LNCaP clone FGC (cell line): ENCODE data around the gene DIS3L2.
"Not testable (repeated sequence)": the region's sequence is repeated elsewhere in the genome, so short reads cannot be mapped to it uniquely, and the experiment has no call there.

Experiments
- DNase-seq: peaks from one replicate; pipeline ENCODE4 v3.0.0-alpha.2; 2011; ENCODE audit warnings: low read depth
- H3K4me3 ChIP-seq: 2 replicates; pipeline ENCODE4 v1.5.1; 2011; ENCODE audit warnings: mild to moderate bottlenecking, low read depth, low read length, control low read depth
- TF ChIP-seq, protein P1 (sequence below): IDR thresholded peaks from 2 replicates; pipeline ENCODE4 v1.5.1; 2012; ENCODE audit warnings: mild to moderate bottlenecking; ENCODE audit not compliant: control insufficient read depth, insufficient read depth; ENCODE audit errors: extremely low read depth

DIS3L2 gene

DNA sequence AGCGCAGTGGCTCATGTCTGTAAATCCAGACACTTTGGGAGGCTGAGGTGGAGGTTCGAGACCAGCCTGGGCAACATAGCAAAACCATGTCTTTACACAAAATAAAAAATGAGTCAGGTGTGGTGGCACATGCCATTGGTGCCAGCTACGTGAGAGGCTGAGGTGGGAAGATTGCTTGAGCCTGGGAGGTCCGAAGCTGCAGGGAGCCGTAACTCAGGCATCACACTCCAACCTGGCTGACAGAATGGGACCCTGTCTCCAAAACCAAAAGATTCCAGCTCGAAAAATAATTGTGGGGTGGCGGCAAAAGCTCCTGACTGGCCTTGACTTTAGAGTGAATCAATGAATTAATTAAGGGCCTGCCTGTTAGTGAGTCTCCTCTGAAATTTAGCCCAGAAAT lies 415.8 kb downstream of the DIS3L2 start:
- TF ChIP-seq, protein P1, sequence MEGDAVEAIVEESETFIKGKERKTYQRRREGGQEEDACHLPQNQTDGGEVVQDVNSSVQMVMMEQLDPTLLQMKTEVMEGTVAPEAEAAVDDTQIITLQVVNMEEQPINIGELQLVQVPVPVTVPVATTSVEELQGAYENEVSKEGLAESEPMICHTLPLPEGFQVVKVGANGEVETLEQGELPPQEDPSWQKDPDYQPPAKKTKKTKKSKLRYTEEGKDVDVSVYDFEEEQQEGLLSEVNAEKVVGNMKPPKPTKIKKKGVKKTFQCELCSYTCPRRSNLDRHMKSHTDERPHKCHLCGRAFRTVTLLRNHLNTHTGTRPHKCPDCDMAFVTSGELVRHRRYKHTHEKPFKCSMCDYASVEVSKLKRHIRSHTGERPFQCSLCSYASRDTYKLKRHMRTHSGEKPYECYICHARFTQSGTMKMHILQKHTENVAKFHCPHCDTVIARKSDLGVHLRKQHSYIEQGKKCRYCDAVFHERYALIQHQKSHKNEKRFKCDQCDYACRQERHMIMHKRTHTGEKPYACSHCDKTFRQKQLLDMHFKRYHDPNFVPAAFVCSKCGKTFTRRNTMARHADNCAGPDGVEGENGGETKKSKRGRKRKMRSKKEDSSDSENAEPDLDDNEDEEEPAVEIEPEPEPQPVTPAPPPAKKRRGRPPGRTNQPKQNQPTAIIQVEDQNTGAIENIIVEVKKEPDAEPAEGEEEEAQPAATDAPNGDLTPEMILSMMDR = no peak
- no peak overlapping the region for H3K4me3 ChIP-seq
- DNase-seq = no peak

DNA sequence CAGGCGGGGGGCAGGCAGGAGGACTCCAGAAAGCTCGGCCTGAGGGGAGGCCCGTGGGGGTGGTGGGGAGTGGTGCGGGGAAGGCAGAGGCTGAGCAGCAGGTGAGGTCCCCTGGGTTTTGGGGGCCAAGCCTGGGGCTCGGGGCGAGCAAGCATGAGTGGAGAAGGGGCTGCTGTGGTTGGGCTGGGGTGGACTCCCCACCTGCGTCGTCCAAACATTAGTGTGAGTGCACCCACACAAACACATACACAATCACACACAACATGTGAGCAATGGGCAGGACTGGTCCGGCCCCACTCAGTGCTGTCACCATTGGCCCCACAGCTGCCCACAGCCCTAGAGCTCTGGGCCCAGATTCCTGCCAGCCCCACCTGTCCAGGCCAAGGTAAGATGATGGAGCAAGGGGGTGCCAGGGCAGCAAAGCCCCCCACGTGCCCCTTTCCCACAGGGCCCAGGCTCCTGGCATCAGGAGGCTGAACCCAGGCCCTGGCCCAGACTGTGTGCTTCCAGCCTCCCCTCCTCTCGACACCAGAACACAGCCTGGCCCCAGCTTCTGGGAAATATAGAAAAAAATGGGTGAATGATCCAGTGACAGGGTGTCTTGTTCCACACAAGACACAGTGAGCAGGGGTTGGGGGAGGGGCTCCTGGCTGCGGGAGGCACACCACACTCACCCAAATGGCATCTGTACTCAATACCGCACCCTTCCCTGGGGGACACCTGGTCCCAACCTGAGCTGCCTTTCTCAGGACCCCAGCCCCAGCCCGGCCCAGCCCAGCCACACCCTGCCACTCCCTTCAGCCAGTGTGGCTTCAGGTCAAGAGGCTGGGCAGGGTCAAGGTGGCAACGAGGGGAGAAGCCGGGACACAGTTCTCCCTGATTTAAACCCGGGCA lies 416.6 kb downstream of the DIS3L2 start:
- no peak overlapping the region for H3K4me3 ChIP-seq
- TF ChIP-seq, protein P1 = no peak
- no peak for DNase-seq

DNA sequence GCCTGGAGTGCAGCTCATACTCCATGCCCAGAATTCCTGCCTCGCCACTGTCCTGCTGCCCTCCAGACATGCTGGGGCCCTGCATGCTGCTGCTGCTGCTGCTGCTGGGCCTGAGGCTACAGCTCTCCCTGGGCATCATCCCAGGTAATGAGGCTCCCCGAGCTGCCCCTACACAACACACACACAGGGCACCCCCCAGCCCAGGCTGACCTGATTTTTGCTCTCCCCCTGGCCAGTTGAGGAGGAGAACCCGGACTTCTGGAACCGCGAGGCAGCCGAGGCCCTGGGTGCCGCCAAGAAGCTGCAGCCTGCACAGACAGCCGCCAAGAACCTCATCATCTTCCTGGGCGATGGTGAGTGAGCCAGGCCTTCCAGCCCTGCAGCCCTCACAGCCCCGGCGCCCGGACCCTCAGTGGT lies 417.2 kb downstream of the DIS3L2 start, which contains the start of gene ALPP:
ALPP (plus strand) TSS at position 17 of the 417 bp plus-strand sequence; CDS start at position 69, 52 bp downstream.
- H3K4me3 ChIP-seq, DNase-seq: not testable (repeated sequence)

DNA sequence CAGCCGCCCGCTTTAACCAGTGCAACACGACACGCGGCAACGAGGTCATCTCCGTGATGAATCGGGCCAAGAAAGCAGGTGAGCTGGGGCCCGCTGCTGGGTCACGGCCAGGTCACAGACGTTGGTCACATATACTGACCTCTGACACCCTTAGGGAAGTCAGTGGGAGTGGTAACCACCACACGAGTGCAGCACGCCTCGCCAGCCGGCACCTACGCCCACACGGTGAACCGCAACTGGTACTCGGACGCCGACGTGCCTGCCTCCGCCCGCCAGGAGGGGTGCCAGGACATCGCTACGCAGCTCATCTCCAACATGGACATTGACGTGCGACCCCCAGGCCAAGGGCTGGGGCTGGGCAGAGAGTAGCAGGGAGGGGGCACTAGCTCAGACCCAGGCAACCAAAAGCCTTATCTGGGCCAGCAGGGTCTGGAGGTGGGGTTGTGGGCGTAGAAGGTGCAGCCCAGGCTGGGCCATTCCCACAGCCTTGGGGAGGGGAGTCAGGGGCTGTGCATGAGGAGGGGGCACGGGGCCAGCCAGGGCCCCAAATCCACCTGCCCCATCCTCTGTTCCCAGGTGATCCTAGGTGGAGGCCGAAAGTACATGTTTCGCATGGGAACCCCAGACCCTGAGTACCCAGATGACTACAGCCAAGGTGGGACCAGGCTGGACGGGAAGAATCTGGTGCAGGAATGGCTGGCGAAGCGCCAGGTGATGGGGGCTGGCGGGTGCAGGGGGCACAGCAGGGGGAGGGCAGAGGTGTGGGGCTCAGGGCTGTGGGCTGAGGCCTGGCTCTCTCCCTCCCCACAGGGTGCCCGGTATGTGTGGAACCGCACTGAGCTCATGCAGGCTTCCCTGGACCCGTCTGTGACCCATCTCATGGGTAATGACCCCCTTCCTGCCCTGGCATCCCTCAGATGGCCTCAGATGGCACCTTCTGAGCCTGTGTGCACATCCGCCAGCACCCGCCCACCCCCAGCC lies 418.4 kb downstream of the DIS3L2 start:
- not testable (repeated sequence) for DNase-seq

DNA sequence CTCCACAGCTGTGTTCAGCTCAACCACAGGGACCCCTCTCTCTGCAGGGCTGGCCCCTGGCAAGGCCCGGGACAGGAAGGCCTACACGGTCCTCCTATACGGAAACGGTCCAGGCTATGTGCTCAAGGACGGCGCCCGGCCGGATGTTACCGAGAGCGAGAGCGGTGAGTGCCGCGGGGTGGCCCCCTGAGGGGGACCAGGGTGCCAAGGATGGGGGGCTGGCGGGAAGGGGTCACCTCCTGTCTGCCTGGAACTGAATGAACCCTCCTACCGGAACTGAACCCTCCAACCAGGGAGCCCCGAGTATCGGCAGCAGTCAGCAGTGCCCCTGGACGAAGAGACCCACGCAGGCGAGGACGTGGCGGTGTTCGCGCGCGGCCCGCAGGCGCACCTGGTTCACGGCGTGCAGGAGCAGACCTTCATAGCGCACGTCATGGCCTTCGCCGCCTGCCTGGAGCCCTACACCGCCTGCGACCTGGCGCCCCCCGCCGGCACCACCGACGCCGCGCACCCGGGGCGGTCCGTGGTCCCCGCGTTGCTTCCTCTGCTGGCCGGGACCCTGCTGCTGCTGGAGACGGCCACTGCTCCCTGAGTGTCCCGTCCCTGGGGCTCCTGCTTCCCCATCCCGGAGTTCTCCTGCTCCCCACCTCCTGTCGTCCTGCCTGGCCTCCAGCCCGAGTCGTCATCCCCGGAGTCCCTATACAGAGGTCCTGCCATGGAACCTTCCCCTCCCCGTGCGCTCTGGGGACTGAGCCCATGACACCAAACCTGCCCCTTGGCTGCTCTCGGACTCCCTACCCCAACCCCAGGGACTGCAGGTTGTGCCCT lies 419.9 kb downstream of the DIS3L2 start:
- DNase-seq, H3K4me3 ChIP-seq: not testable (repeated sequence)

More for the DNA sequence above, 418.4 kb downstream of the DIS3L2 start:
- H3K4me3 ChIP-seq = not testable (repeated sequence)

DNA sequence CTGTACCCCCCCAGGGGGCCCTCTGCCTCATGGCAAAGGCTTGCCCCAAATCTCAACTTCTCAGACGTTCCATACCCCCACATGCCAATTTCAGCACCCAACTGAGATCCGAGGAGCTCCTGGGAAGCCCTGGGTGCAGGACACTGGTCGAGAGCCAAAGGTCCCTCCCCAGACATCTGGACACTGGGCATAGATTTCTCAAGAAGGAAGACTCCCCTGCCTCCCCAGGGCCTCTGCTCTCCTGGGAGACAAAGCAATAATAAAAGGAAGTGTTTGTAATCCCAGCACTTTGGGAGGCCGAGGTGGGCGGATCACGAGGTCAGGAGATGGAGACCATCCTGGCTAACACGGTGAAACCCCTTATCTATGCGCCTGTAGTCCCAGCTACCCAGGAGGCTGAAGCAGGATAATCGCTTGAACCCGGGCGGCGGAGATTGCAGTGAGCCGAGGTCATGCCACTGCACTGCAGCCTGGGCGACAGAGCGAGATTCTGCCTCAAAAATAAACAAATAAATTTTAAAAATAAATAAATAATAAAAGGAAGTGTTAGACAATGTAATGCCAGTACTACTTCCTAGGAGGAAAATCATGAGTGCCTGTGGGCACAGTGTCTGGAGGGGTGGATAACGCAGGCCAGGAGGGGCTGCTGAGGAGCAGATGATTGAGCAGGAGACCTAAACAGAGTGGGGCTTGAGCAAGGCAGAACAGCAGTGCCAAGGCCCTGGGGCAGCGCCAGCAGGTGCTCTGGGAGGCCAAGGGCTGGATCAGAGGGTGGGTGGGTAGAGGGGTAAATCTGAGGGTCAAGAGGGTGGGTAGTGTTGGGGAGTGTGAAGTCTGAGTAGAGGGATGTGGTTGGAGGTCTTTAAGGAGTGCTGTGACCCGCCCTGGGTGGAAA lies 421.1 kb downstream of the DIS3L2 start:
- DNase-seq = no peak
- H3K4me3 ChIP-seq = no peak overlapping the region
- TF ChIP-seq, protein P1 = no peak

DNA sequence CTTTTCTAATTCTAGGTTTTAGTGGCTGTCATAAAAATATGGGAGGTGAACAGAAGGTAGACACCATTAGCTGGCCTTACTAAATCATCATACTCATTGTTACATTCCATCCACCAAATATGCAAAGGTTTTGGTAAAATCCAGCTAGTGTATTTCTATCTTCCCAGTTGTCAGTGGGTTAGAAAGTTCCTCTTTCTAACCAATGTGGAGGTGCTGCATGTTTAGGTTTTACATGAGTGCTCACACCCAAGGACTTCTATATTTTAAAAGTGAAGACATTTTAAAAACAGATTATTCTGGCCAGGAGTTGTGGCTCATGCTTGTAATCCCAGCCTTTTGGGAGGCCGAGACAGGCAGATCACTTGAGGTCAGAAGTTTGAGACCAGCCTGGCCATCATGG lies 423.0 kb downstream of the DIS3L2 start:
- H3K4me3 ChIP-seq = no peak overlapping the region
- TF ChIP-seq, protein P1 = no peak
- DNase-seq = no peak

DNA sequence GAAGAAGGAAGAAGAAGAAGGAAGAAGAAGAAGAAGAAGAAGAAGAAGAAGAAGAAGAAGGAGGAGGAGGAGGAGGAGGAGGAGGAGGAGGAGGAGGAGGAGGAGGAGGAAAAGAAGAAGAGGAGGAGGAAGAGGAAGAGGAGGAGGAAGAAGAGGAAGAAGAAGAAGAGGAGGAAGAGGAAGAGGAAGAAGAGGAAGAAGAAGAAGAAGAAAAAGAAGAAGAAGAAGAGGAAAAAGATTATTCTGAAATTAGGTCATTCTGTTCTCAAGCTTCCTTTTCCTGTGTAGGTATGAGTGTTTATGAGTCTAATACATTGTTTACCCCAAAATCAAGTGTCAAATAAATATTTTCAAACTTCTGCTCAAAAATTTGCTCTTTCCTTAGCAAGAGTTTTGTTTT lies 423.5 kb downstream of the DIS3L2 start:
- not testable (repeated sequence) for DNase-seq, H3K4me3 ChIP-seq
